Loucy (cell line): Measurements from ENCODE around the gene CCDC6.

Experiments used
- H2AFZ ChIP-seq: fragments of 200-600 bp; sonication (generic); 2 replicates; pipeline ENCODE4 v1.6.0; 2016; ENCODE audit warnings: antibody characterized with exemption, mild to moderate bottlenecking, low read length, moderate library complexity
- H3F3A ChIP-seq: fragments of 200-600 bp; 2 replicates; pipeline ENCODE4 v1.6.0; 2016; ENCODE audit warnings: antibody characterized with exemption, low read depth, mild to moderate bottlenecking
- H3K27me3 ChIP-seq: fragments of 200-600 bp; sonication (generic); 2 replicates; pipeline ENCODE4 v1.6.1; 2014; ENCODE audit warnings: low read length, mild to moderate bottlenecking; ENCODE audit not compliant: insufficient read depth, poor library complexity, severe bottlenecking
- H3K36me3 ChIP-seq: fragments of 200-600 bp; sonication (generic); 2 replicates; pipeline ENCODE4 v1.6.1; 2016; ENCODE audit warnings: low read length; ENCODE audit not compliant: insufficient read depth
- H3K4me1 ChIP-seq: fragments of 200-600 bp; sonication (generic); 2 replicates; pipeline ENCODE4 v1.5.1; 2014; ENCODE audit warnings: low read length, mild to moderate bottlenecking; ENCODE audit not compliant: insufficient read depth, poor library complexity, severe bottlenecking
- H3K4me2 ChIP-seq: fragments of 200-600 bp; sonication (generic); 2 replicates; pipeline ENCODE4 v1.6.0; 2014; ENCODE audit warnings: antibody characterized with exemption, low read length, low read depth, mild to moderate bottlenecking; ENCODE audit not compliant: poor library complexity, severe bottlenecking
- H3K4me3 ChIP-seq: fragments of 200-600 bp; sonication (generic); 2 replicates; pipeline ENCODE4 v1.5.1; 2014; ENCODE audit warnings: low read length, mild to moderate bottlenecking, mixed read lengths; ENCODE audit not compliant: poor library complexity, severe bottlenecking
- H3K79me2 ChIP-seq: fragments of 200-600 bp; sonication (generic); 2 replicates; pipeline ENCODE4 v1.6.1; 2014; ENCODE audit warnings: low read length; ENCODE audit not compliant: insufficient read depth
- H3K9ac ChIP-seq: fragments of 200-600 bp; sonication (generic); 2 replicates; pipeline ENCODE4 v1.6.0; 2014; ENCODE audit warnings: mild to moderate bottlenecking, low read depth, low read length, moderate library complexity; ENCODE audit not compliant: poor library complexity, severe bottlenecking
- H3K9me2 ChIP-seq: fragments of 200-600 bp; sonication (generic); replicated peaks from 2 replicates; pipeline ENCODE4 v1.6.1; 2016; ENCODE audit warnings: low read depth, low read length, mixed read lengths
- H3K9me3 ChIP-seq: fragments of 200-600 bp; sonication (generic); 2 replicates; pipeline ENCODE4 v1.6.1; 2014; ENCODE audit warnings: mild to moderate bottlenecking, antibody characterized with exemption, low read length, low read depth; ENCODE audit not compliant: insufficient read depth
- H4K20me1 ChIP-seq: fragments of 200-600 bp; sonication (generic); 2 replicates; pipeline ENCODE4 v1.6.0; 2014; ENCODE audit warnings: antibody characterized with exemption, low read length, mild to moderate bottlenecking; ENCODE audit not compliant: insufficient read depth, poor library complexity, severe bottlenecking
- EZH2phosphoT487 ChIP-seq: fragments of 200-600 bp; IDR thresholded peaks from 2 replicates; pipeline ENCODE4 v1.6.1; 2018; ENCODE audit warnings: antibody characterized with exemption, mild to moderate bottlenecking, moderate library complexity, borderline replicate concordance
- TF ChIP-seq, protein P1 (sequence below): fragments of 200-600 bp; sonication (generic); conservative IDR thresholded peaks from 2 replicates; pipeline ENCODE4 v1.5.1; 2014; ENCODE audit warnings: mild to moderate bottlenecking, antibody characterized with exemption, low read length

The CCDC6 gene

GRCh38 chr10:59814878-59815277, 91.5 kb downstream of the CCDC6 start:
- peaks cover 64% of the 10 kb centered on the region for H3K36me3 ChIP-seq

DNA sequence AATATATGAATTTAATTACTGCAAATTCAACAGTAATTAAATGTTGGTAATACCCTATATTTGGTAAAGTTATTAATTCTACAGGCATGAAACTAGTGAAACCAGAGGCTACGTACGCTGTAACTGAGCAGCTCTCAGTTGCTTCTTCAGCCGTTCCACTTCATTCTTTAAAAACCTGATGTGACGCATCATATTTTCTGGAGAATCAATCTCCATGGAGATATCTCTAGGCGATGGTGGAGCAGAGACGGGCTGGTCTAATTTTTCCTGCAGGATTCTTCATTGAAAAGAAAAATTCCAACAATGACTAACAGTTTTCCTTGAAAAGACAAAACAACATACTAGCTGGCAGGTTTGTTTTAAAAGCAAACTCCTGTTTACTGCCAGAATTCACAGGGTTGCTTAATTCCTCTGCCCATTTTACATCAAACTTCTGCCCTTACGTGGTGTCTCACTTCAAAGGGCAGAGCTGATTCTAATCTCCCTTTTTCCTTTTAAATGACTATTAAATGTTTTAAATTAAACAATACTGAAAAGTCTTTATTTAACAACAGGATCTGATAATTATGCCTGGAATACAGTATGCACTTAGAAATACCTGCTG, 93.7 kb downstream of the CCDC6 start:
- H3K4me2 ChIP-seq, result no peak overlapping the region
- H2AFZ ChIP-seq, result no peak overlapping the region
- TF ChIP-seq, protein P1, sequence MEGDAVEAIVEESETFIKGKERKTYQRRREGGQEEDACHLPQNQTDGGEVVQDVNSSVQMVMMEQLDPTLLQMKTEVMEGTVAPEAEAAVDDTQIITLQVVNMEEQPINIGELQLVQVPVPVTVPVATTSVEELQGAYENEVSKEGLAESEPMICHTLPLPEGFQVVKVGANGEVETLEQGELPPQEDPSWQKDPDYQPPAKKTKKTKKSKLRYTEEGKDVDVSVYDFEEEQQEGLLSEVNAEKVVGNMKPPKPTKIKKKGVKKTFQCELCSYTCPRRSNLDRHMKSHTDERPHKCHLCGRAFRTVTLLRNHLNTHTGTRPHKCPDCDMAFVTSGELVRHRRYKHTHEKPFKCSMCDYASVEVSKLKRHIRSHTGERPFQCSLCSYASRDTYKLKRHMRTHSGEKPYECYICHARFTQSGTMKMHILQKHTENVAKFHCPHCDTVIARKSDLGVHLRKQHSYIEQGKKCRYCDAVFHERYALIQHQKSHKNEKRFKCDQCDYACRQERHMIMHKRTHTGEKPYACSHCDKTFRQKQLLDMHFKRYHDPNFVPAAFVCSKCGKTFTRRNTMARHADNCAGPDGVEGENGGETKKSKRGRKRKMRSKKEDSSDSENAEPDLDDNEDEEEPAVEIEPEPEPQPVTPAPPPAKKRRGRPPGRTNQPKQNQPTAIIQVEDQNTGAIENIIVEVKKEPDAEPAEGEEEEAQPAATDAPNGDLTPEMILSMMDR, result no peak
- TF ChIP-seq EZH2phosphoT487, result no peak
- peaks cover 2% of the 10 kb centered on the region; the same call in 1 of the 2 replicates for H3K79me2 ChIP-seq
- H3K4me3 ChIP-seq, result no peak overlapping the region
- no peak overlapping the region for H3K9ac ChIP-seq
- no peaks in the 10 kb centered on the region for H3K9me2 ChIP-seq
- H3K36me3 ChIP-seq, result peaks cover 77% of the 10 kb centered on the region
- H3F3A ChIP-seq, result no peaks in the 10 kb centered on the region
- peaks cover 4% of the 10 kb centered on the region for H4K20me1 ChIP-seq
- H3K9me3 ChIP-seq, result no peaks in the 10 kb centered on the region
- H3K27me3 ChIP-seq, result no peaks in the 10 kb centered on the region
- H3K4me1 ChIP-seq, result no peaks in the 10 kb centered on the region

More at GRCh38 chr10:59814878-59815277, 91.5 kb downstream of the CCDC6 start:
- Histone ChIP-seq H3K27me3 (no peaks in the 10 kb centered on the region), H3K9me3 (no peaks in the 10 kb centered on the region), H3K4me1 (peaks cover 11% of the 10 kb centered on the region), H3K4me2 (no peak overlapping the region), H4K20me1 (peaks cover 20% of the 10 kb centered on the region), H3F3A (no peaks in the 10 kb centered on the region), H3K9me2 (no peaks in the 10 kb centered on the region), H3K79me2 (peaks cover 10% of the 10 kb centered on the region; the same call in 1 of the 2 replicates), H3K9ac (no peak overlapping the region), H2AFZ (no peak overlapping the region), H3K4me3 (no peak overlapping the region)
- TF ChIP-seq, protein P1, result no peak
- no peak for TF ChIP-seq EZH2phosphoT487

- Histone ChIP-seq H3K36me3 (peaks cover 92% of the 10 kb centered on the region), H3K9me2 (no peaks in the 10 kb centered on the region), H3F3A (no peaks in the 10 kb centered on the region)
Observed at GRCh38 chr10:59809644-59809974, 96.7 kb downstream of the CCDC6 start.

More at GRCh38 chr10:59809644-59809974, 96.7 kb downstream of the CCDC6 start:
- no peaks in the 10 kb centered on the region for H3K9me3 ChIP-seq
- H3K4me1 ChIP-seq, result no peaks in the 10 kb centered on the region
- H3K4me2 ChIP-seq, result no peak overlapping the region
- no peaks in the 10 kb centered on the region for H3K27me3 ChIP-seq
- no peak overlapping the region for H3K4me3 ChIP-seq
- no peaks in the 10 kb centered on the region for H3K79me2 ChIP-seq
- TF ChIP-seq EZH2phosphoT487, result no peak
- TF ChIP-seq, protein P1, result 0 out of 2 replicates have a peak, but pooled peaks have one; percentile 9
- no peak overlapping the region for H2AFZ ChIP-seq
- no peak overlapping the region for H3K9ac ChIP-seq
- H4K20me1 ChIP-seq, result no peaks in the 10 kb centered on the region
